ENCODE data around the gene RPTOR.

- TF ChIP-seq CTCF (IDR thresholded peaks at IDR 0.05) (no peak), REST (IDR thresholded peaks at IDR 0.05; ENCODE audit: insufficient read depth in 1 of 2, low read depth in 2 of 2, low read length in 1 of 2) (no peak), TCF7L2 (IDR thresholded peaks at IDR 0.05; ENCODE audit: low read depth, low read length) (no peak)
These were observed 294.3 kb downstream of the RPTOR start for GRCh38 chr17:80839026-80839345.
